Sigmoid colon (tissue), 4 donors: Measurements from ENCODE around the gene IZUMO1.

Experiments
- POLR2AphosphoS5 ChIP-seq, 4 donors: sonication (generic); formaldehyde crosslinking; IDR thresholded peaks; one replicate each; pipeline ENCODE4 v1.6.1; 2017; ENCODE audit warnings: antibody characterized with exemption in 4 of 4
- TF ChIP-seq, protein P1 (sequence below), 4 experiments: fragments of 450-650 bp in 3 of 4; fragments of 200-600 bp in 1 of 4; IDR thresholded peaks; one replicate each; pipeline ENCODE4 v1.5.1; 2016 to 2019; ENCODE audit warnings: antibody characterized with exemption in 4 of 4, mild to moderate bottlenecking in 3 of 4, moderate library complexity in 2 of 4

DNA sequence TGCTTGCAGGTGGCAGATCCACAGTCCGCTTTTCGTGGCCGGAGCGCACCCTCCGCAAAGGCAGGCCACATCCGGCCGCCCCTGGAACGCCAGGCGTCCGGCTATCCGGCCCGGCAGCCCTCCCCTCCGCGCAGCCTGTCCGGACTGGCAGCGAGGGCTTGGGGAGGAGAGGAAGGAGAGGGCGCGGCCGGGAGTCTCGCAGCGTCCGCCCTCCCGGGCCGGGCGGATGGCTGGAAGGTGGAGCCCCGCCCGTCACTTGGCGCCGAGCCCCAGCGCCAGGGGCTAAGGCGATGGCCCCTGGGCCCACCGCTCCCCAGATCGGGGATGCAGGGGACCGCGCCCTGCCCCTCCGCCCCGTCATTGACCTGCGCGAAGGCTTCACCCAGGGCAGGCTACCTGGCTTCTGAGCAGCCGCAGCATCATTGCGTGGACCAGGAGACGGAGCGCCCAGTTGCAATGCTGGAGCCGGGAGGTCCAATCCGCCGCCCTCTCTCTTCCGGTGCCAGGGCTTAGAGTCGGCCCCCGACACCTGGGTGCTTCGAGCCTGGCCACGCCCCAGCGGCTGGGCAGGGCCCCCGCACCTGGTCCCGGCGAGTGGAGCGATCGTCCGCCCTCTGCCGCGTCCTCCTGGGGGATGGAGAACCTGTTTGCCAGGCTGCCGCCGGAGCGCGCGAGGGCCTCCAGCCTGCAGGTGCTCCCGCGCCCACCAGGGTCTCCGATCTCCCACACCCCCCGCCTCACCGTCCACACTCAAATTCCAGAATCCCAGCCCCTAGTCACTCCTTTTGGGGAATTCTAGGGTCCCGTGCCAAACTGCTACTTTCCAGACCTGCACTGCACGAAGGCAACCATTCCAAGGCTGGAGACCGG is 6.0 kb upstream of the IZUMO1 start, which contains the start of gene FUT1:
- TF ChIP-seq, protein P1, sequence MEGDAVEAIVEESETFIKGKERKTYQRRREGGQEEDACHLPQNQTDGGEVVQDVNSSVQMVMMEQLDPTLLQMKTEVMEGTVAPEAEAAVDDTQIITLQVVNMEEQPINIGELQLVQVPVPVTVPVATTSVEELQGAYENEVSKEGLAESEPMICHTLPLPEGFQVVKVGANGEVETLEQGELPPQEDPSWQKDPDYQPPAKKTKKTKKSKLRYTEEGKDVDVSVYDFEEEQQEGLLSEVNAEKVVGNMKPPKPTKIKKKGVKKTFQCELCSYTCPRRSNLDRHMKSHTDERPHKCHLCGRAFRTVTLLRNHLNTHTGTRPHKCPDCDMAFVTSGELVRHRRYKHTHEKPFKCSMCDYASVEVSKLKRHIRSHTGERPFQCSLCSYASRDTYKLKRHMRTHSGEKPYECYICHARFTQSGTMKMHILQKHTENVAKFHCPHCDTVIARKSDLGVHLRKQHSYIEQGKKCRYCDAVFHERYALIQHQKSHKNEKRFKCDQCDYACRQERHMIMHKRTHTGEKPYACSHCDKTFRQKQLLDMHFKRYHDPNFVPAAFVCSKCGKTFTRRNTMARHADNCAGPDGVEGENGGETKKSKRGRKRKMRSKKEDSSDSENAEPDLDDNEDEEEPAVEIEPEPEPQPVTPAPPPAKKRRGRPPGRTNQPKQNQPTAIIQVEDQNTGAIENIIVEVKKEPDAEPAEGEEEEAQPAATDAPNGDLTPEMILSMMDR (IDR thresholded peaks at IDR 0.05) = no peak
- TF ChIP-seq POLR2AphosphoS5 (IDR thresholded peaks at IDR 0.05) = peak in 2 of 4 donors; percentile 43 to 48
